K562 (cell line): Measurements from ENCODE around the gene ZNF598. TPM values are rescaled to one million over a fixed set of nuclear protein-coding genes. Genes with fewer than 3 reads are reported as not detected.

Experiments used
- CBFB ChIP-seq: sonication (generic); formaldehyde crosslinking; IDR thresholded peaks from 2 replicates; pipeline ENCODE4 v1.4.0; 2020; ENCODE audit warnings: mild to moderate bottlenecking, missing genetic modification reagents
- CC2D1A ChIP-seq: fragments of 450-650 bp; IDR thresholded peaks from 2 replicates; pipeline ENCODE4 v1.6.1; 2017; ENCODE audit warnings: mild to moderate bottlenecking
- CXXC5 ChIP-seq: fragments of 250-450 bp; sonication (Bioruptor Pico); IDR thresholded peaks from 2 replicates; pipeline ENCODE4 v1.8.0; 2022; ENCODE audit warnings: inconsistent platforms, mild to moderate bottlenecking, moderate library complexity
- FOS ChIP-seq: IDR thresholded peaks from 3 replicates; pipeline ENCODE4 v1.6.1; 2011; ENCODE audit not compliant: insufficient read length; ENCODE audit errors: extremely low read depth
- GABPA ChIP-seq: fragments of 200-800 bp; sonication (Bioruptor generic); conservative IDR thresholded peaks from 2 replicates; pipeline ENCODE4 v1.6.1; 2016; ENCODE audit warnings: low read depth, missing genetic modification characterization, missing compliant biosample characterization
- HDAC1 ChIP-seq, 2 experiments: fragments of 450-650 bp; IDR thresholded peaks; 2 replicates each; pipeline ENCODE4 v1.6.1; 2016 to 2017; ENCODE audit warnings: inconsistent platforms in 1 of 2, mild to moderate bottlenecking in 1 of 2, moderate library complexity in 1 of 2
- HMGN3 ChIP-seq: IDR thresholded peaks from 2 replicates; pipeline ENCODE4 v1.6.1; 2011; ENCODE audit warnings: borderline replicate concordance, low read depth, mild to moderate bottlenecking, mixed read lengths, low read length; ENCODE audit not compliant: insufficient read length; ENCODE audit errors: extremely low read depth
- KDM1A ChIP-seq, 2 experiments: fragments of 450-650 bp; IDR thresholded peaks; 2 replicates each; pipeline ENCODE4 v1.6.1; 2016; ENCODE audit warnings: mild to moderate bottlenecking in 2 of 2
- NRF1 ChIP-seq, 2 experiments: fragments of 450-650 bp; IDR thresholded peaks in 1 of 2; conservative IDR thresholded peaks in 1 of 2; 2 replicates each; pipeline ENCODE4 v1.6.1; 2014; ENCODE audit warnings: mild to moderate bottlenecking in 2 of 2
- PHF8 ChIP-seq: fragments of 200-600 bp; sonication (generic); IDR thresholded peaks from 2 replicates; pipeline ENCODE4 v1.6.1; 2012; ENCODE audit warnings: mixed run types, mild to moderate bottlenecking, inconsistent platforms, low read length, moderate library complexity, borderline replicate concordance
- POLR2A ChIP-seq: fragments of 450-650 bp; conservative IDR thresholded peaks from 2 replicates; pipeline ENCODE4 v1.6.1; 2016
- SIN3A ChIP-seq, 2 experiments: fragments of 150-350 bp in 1 of 2; IDR thresholded peaks; 2 replicates each; pipeline ENCODE4 v1.6.1; 2011 to 2016; ENCODE audit warnings: borderline replicate concordance in 2 of 2, low read depth in 2 of 2, low read length in 2 of 2, mild to moderate bottlenecking in 2 of 2, moderate library complexity in 2 of 2; ENCODE audit not compliant: control insufficient read depth in 1 of 2
- SMC3 ChIP-seq: conservative IDR thresholded peaks from 2 replicates; pipeline ENCODE4 v1.6.1; 2011; ENCODE audit warnings: low read depth, low read length, improper control_type of control experiment; ENCODE audit not compliant: insufficient read depth
- STAT5B ChIP-seq: fragments of 250-450 bp; sonication (Bioruptor Pico); IDR thresholded peaks from 2 replicates; pipeline ENCODE4 v1.8.0; 2021; ENCODE audit warnings: mild to moderate bottlenecking, inconsistent platforms
- ZNF133 ChIP-seq: fragments of 250-450 bp; sonication (Bioruptor Pico); IDR thresholded peaks from 2 replicates; pipeline ENCODE4 v1.4.0; 2020; ENCODE audit warnings: mild to moderate bottlenecking
- ZNF165 ChIP-seq: fragments of 250-450 bp; sonication (Bioruptor Pico); IDR thresholded peaks from 2 replicates; pipeline ENCODE4 v1.4.0; 2020; ENCODE audit warnings: borderline replicate concordance
- ZNF41 ChIP-seq: fragments of 250-450 bp; sonication (Bioruptor Pico); conservative IDR thresholded peaks from 2 replicates; pipeline ENCODE4 v1.4.0; 2020; ENCODE audit warnings: mild to moderate bottlenecking
- polyA plus RNA-seq, 8 experiments: library from polyadenylated mRNA; depleted of rRNA in 4 of 8; stranded (reverse) in 5 of 8; unstranded in 3 of 8; fragments of >200 nt; fragmentation: Nextera tagmentation in 2 of 8; fragmentation: Illumina TruSeq in 1 of 8; extraction: Ambion mirVana in 2 of 8; extraction: Trizol in 1 of 8; gene quantifications; 2 replicates each; pipeline versions ENCODE4 v1.2.1 to v1.2.3, GENCODE V29; 2011 to 2014; ENCODE audit warnings: inconsistent platforms in 1 of 8, missing spikeins in 1 of 8
- total RNA-seq, 7 experiments: library from RNA; depleted of rRNA in 6 of 7; stranded (reverse); fragments of >200 nt in 6 of 7; fragmentation: Illumina TruSeq in 2 of 7; extraction: Trizol in 2 of 7; gene quantifications; 2 replicates each; pipeline versions ENCODE4 v1.2.1 to v1.2.3, GENCODE V29; 2011 to 2021; ENCODE audit warnings: low replicate concordance in 1 of 7
- TF ChIP-seq, protein P1 (sequence below): sonication (generic); formaldehyde crosslinking; IDR thresholded peaks from 2 replicates; pipeline ENCODE4 v1.8.1; 2023; ENCODE audit warnings: mild to moderate bottlenecking, missing genetic modification reagents, moderate library complexity
- TF ChIP-seq, protein P2 (sequence below), 3 experiments: fragments of 200-800 bp in 1 of 3; sonication (Bioruptor generic) in 1 of 3; sonication (generic) in 1 of 3; formaldehyde crosslinking in 1 of 3; IDR thresholded peaks; 2 replicates each; pipeline versions ENCODE4 v1.6.1 to v1.8.0; 2016 to 2022; ENCODE audit warnings: mild to moderate bottlenecking in 2 of 3, missing compliant biosample characterization in 2 of 3, missing genetic modification characterization in 2 of 3, missing genetic modification reagents in 1 of 3
- TF ChIP-seq, protein P3 (sequence below): fragments of 450-650 bp; IDR thresholded peaks from one replicate; pipeline ENCODE4 v1.6.1; 2018; ENCODE audit warnings: mild to moderate bottlenecking, moderate library complexity; ENCODE audit not compliant: partially characterized antibody
- TF ChIP-seq, protein P4 (sequence below), 2 experiments: fragments of 200-800 bp in 1 of 2; sonication (Bioruptor generic) in 1 of 2; sonication (generic) in 1 of 2; formaldehyde crosslinking in 1 of 2; IDR thresholded peaks in 1 of 2; conservative IDR thresholded peaks in 1 of 2; 2 replicates each; pipeline versions ENCODE4 v1.5.0 to v1.6.1; 2016 to 2020; ENCODE audit warnings: missing compliant biosample characterization in 1 of 2, missing genetic modification characterization in 1 of 2, missing genetic modification reagents in 1 of 2

The ZNF598 gene
- total and polyA plus RNA-seq, 9 of the 15 experiments (the other 6 are each of a cell fraction or from before 2014, with no cell fraction given) = 0.11 to 115 (median 29.6) TPM

DNA sequence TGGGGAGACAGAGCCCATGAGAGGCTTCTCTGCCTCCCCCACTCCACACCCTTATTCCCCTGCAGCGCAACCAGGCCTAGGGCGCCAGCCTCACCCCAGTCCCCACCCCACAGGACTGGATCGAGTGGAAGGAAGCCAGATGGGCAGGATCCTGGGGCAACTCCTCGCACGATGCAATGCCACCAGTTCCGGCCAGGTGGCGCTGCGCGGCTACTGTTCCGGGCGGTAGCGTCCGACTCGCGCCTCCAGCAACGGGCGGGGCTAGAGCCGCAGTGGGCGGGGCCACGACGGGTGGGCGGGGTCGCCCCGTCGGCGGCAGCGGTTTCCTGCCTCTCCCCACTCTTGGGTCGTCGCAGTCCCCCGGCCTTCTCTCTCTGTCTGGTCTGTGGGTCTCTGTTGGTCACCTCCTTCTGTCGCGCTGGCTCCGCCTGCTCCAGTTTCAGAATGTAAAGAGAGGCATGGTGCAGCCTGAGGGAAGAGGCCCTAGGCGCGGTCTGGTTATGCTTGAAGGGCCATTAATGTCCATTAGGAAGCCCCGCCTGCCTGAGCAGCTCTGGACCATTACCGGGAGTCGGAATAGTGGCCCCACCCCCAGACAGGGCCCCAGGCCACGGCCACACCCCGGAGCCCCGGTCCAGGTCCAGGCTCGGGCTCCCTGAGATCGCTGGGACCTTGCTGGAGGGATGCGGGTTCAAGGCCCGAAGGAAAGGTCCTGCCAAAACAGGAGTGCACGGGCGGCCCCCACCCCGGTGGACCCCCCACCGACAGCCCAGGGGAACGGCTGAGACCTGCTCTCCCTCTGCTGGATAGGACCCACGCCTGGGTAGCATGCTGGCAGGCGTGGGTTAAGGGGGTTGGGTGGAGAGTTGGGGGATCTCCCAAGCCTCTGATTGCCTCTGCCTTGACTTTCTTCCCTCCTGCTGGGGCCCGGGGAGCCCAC, 13.7 kb upstream of the ZNF598 start (continued):
- TF ChIP-seq, protein P1, sequence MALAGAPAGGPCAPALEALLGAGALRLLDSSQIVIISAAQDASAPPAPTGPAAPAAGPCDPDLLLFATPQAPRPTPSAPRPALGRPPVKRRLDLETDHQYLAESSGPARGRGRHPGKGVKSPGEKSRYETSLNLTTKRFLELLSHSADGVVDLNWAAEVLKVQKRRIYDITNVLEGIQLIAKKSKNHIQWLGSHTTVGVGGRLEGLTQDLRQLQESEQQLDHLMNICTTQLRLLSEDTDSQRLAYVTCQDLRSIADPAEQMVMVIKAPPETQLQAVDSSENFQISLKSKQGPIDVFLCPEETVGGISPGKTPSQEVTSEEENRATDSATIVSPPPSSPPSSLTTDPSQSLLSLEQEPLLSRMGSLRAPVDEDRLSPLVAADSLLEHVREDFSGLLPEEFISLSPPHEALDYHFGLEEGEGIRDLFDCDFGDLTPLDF (CRISPR knock-in tag) = peak; percentile 69
- TF ChIP-seq HDAC1 (IDR thresholded peaks at IDR 0.05) (0 out of 4 replicates have a peak, but pooled peaks of 1 of the 2 experiments have one; percentile 15), ZNF41 (CRISPR knock-in tag) (no peak), POLR2A (peak; percentile 69), PHF8 (peak; percentile 61; the same call in 1 of the 2 replicates), STAT5B (CRISPR knock-in tag) (no peak), HMGN3 (peak; percentile 38), SMC3 (peak; percentile 94), CBFB (CRISPR knock-in tag) (peak; percentile 41; the same call in 1 of the 2 replicates), CC2D1A (0 out of 2 replicates have a peak, but pooled peaks have one; percentile 41), ZNF165 (no peak), SIN3A (IDR thresholded peaks at IDR 0.05; ENCODE audit: borderline replicate concordance in 2 of 2, control insufficient read depth in 1 of 2, low read depth in 2 of 2, low read length in 2 of 2) (peak; percentile 23 to 45; a peak in 2 of 4 replicates), KDM1A (IDR thresholded peaks at IDR 0.05) (no peak), ZNF133 (CRISPR knock-in tag) (no peak), CXXC5 (peak; percentile 67), NRF1 (conservative IDR thresholded peaks at IDR 0.05 in 1 of 2, IDR thresholded peaks at IDR 0.05 in 1 of 2) (peak; percentile 72 to 77), FOS (no peak), GABPA (tag) (peak; percentile 47)
- TF ChIP-seq, protein P2, sequence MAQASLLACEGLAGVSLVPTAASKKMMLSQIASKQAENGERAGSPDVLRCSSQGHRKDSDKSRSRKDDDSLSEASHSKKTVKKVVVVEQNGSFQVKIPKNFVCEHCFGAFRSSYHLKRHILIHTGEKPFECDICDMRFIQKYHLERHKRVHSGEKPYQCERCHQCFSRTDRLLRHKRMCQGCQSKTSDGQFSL (CRISPR knock-in tag; IDR thresholded peaks at IDR 0.05) = peak; percentile 92
- TF ChIP-seq, protein P2 (tag; IDR thresholded peaks at IDR 0.05) = no peak; a peak in 1 of 4 replicates
- TF ChIP-seq, protein P3, sequence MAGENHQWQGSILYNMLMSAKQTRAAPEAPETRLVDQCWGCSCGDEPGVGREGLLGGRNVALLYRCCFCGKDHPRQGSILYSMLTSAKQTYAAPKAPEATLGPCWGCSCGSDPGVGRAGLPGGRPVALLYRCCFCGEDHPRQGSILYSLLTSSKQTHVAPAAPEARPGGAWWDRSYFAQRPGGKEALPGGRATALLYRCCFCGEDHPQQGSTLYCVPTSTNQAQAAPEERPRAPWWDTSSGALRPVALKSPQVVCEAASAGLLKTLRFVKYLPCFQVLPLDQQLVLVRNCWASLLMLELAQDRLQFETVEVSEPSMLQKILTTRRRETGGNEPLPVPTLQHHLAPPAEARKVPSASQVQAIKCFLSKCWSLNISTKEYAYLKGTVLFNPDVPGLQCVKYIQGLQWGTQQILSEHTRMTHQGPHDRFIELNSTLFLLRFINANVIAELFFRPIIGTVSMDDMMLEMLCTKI = no peak
- TF ChIP-seq, protein P4, sequence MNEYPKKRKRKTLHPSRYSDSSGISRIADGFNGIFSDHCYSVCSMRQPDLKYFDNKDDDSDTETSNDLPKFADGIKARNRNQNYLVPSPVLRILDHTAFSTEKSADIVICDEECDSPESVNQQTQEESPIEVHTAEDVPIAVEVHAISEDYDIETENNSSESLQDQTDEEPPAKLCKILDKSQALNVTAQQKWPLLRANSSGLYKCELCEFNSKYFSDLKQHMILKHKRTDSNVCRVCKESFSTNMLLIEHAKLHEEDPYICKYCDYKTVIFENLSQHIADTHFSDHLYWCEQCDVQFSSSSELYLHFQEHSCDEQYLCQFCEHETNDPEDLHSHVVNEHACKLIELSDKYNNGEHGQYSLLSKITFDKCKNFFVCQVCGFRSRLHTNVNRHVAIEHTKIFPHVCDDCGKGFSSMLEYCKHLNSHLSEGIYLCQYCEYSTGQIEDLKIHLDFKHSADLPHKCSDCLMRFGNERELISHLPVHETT (CRISPR knock-in tag; conservative IDR thresholded peaks at IDR 0.05 in 1 of 2, IDR thresholded peaks at IDR 0.05 in 1 of 2) = peak in 1 of 2 experiments; percentile 27; a peak in 1 of 4 replicates
